HCT116 (cell line): Measurements from ENCODE around the gene KCNA2. TPM values are rescaled to one million over a fixed set of nuclear protein-coding genes. Genes with fewer than 3 reads are reported as not detected.

Experiments used
- ATAC-seq: fragments of 200-7000 bp; cut with Tn5 transposase; 2 replicates; pipeline ENCODE4 v1.9.1; 2020; ENCODE audit warnings: mild to moderate bottlenecking, moderate library complexity
- BruUV-seq: library from RNA; stranded (reverse); fragments of 400-500 nt; replicated peaks from 2 replicates; lab custom pipeline; 2021; lab: Mats Ljungman, UMichigan
- CTCF ChIA-PET: fragments of 300-600 bp; sonication (Branson Sonifier 250); formaldehyde crosslinking; loops from one replicate; lab custom pipeline; 2021; ENCODE audit warnings: antibody characterized with exemption; lab: Charles Lee
- POLR2A ChIA-PET: fragments of 300-600, 350-600 bp; sonication (Branson Sonifier 250); formaldehyde crosslinking; loops from one replicate; lab custom pipeline; 2021; ENCODE audit warnings: antibody characterized with exemption; lab: Charles Lee
- RAD21 ChIA-PET, 2 experiments: fragments of 300-600 bp; sonication (Branson Sonifier 250); formaldehyde crosslinking; loops; one replicate each; lab custom pipeline; 2023; ENCODE audit warnings: low total read pairs in 2 of 2; ENCODE audit not compliant: uncharacterized antibody in 2 of 2, unreplicated experiment in 2 of 2, low non-redundant PET in 1 of 2; lab: Charles Lee
- DNase-seq: peaks from one replicate; pipeline ENCODE4 v3.0.0-alpha.2; 2010; ENCODE audit warnings: low read depth, low spot score
- H2AFZ ChIP-seq: fragments of 200-600 bp; shearing (Covaris generic), sonication (generic); 2 replicates; pipeline ENCODE4 v1.6.1; 2017; ENCODE audit warnings: low read depth, mixed run types, mixed read lengths, antibody characterized with exemption, low read length; ENCODE audit not compliant: poor library complexity, severe bottlenecking
- H3K27ac ChIP-seq: 2 replicates; pipeline ENCODE4 v1.5.1; 2012; ENCODE audit warnings: low read depth, low read length
- H3K27me3 ChIP-seq: fragments of 200-600 bp; sonication (generic); 2 replicates; pipeline ENCODE4 v1.6.1; 2016; ENCODE audit warnings: mixed run types, low read length, mixed read lengths; ENCODE audit not compliant: insufficient read depth
- H3K36me3 ChIP-seq, 2 experiments: fragments of 200-500 bp in 1 of 2; fragments of 200-600 bp in 1 of 2; sonication (Bioruptor generic) in 1 of 2; sonication (generic) in 1 of 2; 2 replicates each; pipeline versions ENCODE4 v1.5.1 to v1.6.1; 2014 to 2016; ENCODE audit warnings: low read length in 2 of 2, inconsistent platforms in 1 of 2, mixed read lengths in 1 of 2, mixed run types in 1 of 2; ENCODE audit not compliant: insufficient read depth in 2 of 2, control insufficient read depth in 1 of 2
- H3K4me1 ChIP-seq, 2 experiments: fragments of 200-600 bp in 1 of 2; sonication (generic) in 1 of 2; 2 replicates each; pipeline versions ENCODE4 v1.5.1 to v1.6.1; 2012 to 2017; ENCODE audit warnings: low read length in 2 of 2, inconsistent platforms in 1 of 2, mild to moderate bottlenecking in 1 of 2, mixed read lengths in 1 of 2, mixed run types in 1 of 2, moderate library complexity in 1 of 2; ENCODE audit not compliant: insufficient read depth in 2 of 2, control insufficient read depth in 1 of 2
- H3K4me2 ChIP-seq: fragments of 200-600 bp; sonication (generic); 2 replicates; pipeline ENCODE4 v1.6.1; 2017; ENCODE audit warnings: mixed run types, low read length, mixed read lengths
- H3K4me3 ChIP-seq, 2 experiments: fragments of 200-600 bp in 1 of 2; sonication (generic) in 1 of 2; replicated peaks in 1 of 2; 2 replicates each; pipeline ENCODE4 v1.5.1; 2011 to 2016; ENCODE audit warnings: low read length in 2 of 2, control low read depth in 1 of 2, low read depth in 1 of 2, mild to moderate bottlenecking in 1 of 2, mixed read lengths in 1 of 2, mixed run types in 1 of 2
- H3K79me2 ChIP-seq: fragments of 200-600 bp; sonication (generic); 2 replicates; pipeline ENCODE4 v1.6.1; 2017; ENCODE audit warnings: mild to moderate bottlenecking, mixed run types, low read length, moderate library complexity, mixed read lengths; ENCODE audit not compliant: insufficient read depth
- H3K9ac ChIP-seq: fragments of 200-600 bp; sonication (generic); 2 replicates; pipeline ENCODE4 v1.6.1; 2016; ENCODE audit warnings: low read length, mixed read lengths
- H3K9me2 ChIP-seq: fragments of 200-600 bp; sonication (generic), shearing (Covaris generic); 2 replicates; pipeline ENCODE4 v1.6.1; 2017; ENCODE audit warnings: mixed run types, mild to moderate bottlenecking, moderate library complexity; ENCODE audit not compliant: insufficient read depth
- H3K9me3 ChIP-seq, 2 experiments: fragments of 200-500 bp in 1 of 2; fragments of 200-600 bp in 1 of 2; sonication (Bioruptor generic) in 1 of 2; sonication (generic) in 1 of 2; 2 replicates each; pipeline ENCODE4 v1.6.1; 2014 to 2017; ENCODE audit warnings: low read length in 2 of 2, mixed read lengths in 2 of 2, inconsistent platforms in 1 of 2, low read depth in 1 of 2, mild to moderate bottlenecking in 1 of 2, mixed run types in 1 of 2, moderate library complexity in 1 of 2; ENCODE audit not compliant: control insufficient read depth in 1 of 2, insufficient read depth in 1 of 2
- H4K20me1 ChIP-seq: fragments of 200-600 bp; sonication (generic), shearing (Covaris generic); 2 replicates; pipeline ENCODE4 v1.6.1; 2017; ENCODE audit warnings: mixed run types, mild to moderate bottlenecking, moderate library complexity; ENCODE audit not compliant: insufficient read depth
- CBX3 ChIP-seq: IDR thresholded peaks from 2 replicates; pipeline ENCODE4 v1.6.1; 2012; ENCODE audit warnings: low read depth
- CEBPB ChIP-seq: IDR thresholded peaks from 2 replicates; pipeline ENCODE4 v1.6.1; 2012; ENCODE audit warnings: low read depth
- EGR1 ChIP-seq: IDR thresholded peaks from 2 replicates; pipeline ENCODE4 v1.6.1; 2012; ENCODE audit warnings: low read depth
- ELF1 ChIP-seq: IDR thresholded peaks from 2 replicates; pipeline ENCODE4 v1.6.1; 2012; ENCODE audit warnings: low read depth, borderline replicate concordance
- EZH2 ChIP-seq: fragments of 200-600 bp; sonication (generic); IDR thresholded peaks from 2 replicates; pipeline ENCODE4 v1.6.1; 2017; ENCODE audit warnings: antibody characterized with exemption, mixed run types
- EZH2phosphoT487 ChIP-seq: fragments of 200-600 bp; IDR thresholded peaks from 2 replicates; pipeline ENCODE4 v1.6.1; 2018; ENCODE audit warnings: antibody characterized with exemption, borderline replicate concordance
- FOSL1 ChIP-seq: IDR thresholded peaks from 2 replicates; pipeline ENCODE4 v1.6.1; 2012; ENCODE audit warnings: low read depth
- JUND ChIP-seq: IDR thresholded peaks from 2 replicates; pipeline ENCODE4 v1.6.1; 2012
- POLR2A ChIP-seq: IDR thresholded peaks from 2 replicates; pipeline ENCODE4 v1.7.0; 2011; ENCODE audit warnings: borderline replicate concordance; ENCODE audit not compliant: insufficient read depth, insufficient read length; ENCODE audit errors: extremely low read depth
- POLR2AphosphoS5 ChIP-seq: IDR thresholded peaks from 2 replicates; pipeline ENCODE4 v1.6.1; 2011; ENCODE audit warnings: mild to moderate bottlenecking, low read depth, low read length, moderate library complexity
- RAD21 ChIP-seq: IDR thresholded peaks from 2 replicates; pipeline ENCODE4 v1.6.1; 2012; ENCODE audit warnings: low read depth, mild to moderate bottlenecking
- SP1 ChIP-seq: IDR thresholded peaks from 2 replicates; pipeline ENCODE4 v1.6.1; 2012; ENCODE audit warnings: low read depth
- SRF ChIP-seq: IDR thresholded peaks from 2 replicates; pipeline ENCODE4 v1.6.1; 2012; ENCODE audit warnings: low read depth
- TCF7L2 ChIP-seq: IDR thresholded peaks from 2 replicates; pipeline ENCODE4 v1.7.0; 2011; ENCODE audit warnings: borderline replicate concordance, inconsistent platforms; ENCODE audit not compliant: insufficient read depth, insufficient read length; ENCODE audit errors: extremely low read depth
- YY1 ChIP-seq: IDR thresholded peaks from 2 replicates; pipeline ENCODE4 v1.6.1; 2011; ENCODE audit warnings: low read length, low read depth, moderate library complexity, mild to moderate bottlenecking; ENCODE audit not compliant: insufficient replicate concordance; ENCODE audit errors: extremely low read depth
- ZNF274 ChIP-seq: fragments of 200-500 bp; sonication (Bioruptor generic); IDR thresholded peaks from 2 replicates; pipeline ENCODE4 v1.6.1; 2014; ENCODE audit warnings: mild to moderate bottlenecking, low read depth, low read length, inconsistent platforms
- intact Hi-C: fragments of 100-400 bp; cut with micrococcal nuclease; formaldehyde crosslinking; loops from 2 replicates; pipeline ENCODE4 v1.10.0; 2022
- total RNA-seq: library from RNA; stranded (reverse); gene quantifications from one replicate; pipeline ENCODE4 v1.2.1, GENCODE V29; 2021; ENCODE audit not compliant: unreplicated experiment
- TF ChIP-seq, protein P1 (sequence below), 3 experiments: fragments of 200-600 bp in 1 of 3; sonication (generic) in 1 of 3; IDR thresholded peaks in 2 of 3; conservative IDR thresholded peaks in 1 of 3; 2 replicates each; pipeline ENCODE4 v1.5.1; 2012 to 2017; ENCODE audit warnings: low read depth in 2 of 3, low read length in 2 of 3, antibody characterized with exemption in 1 of 3, borderline replicate concordance in 1 of 3, control low read depth in 1 of 3, mild to moderate bottlenecking in 1 of 3, mixed read lengths in 1 of 3, mixed run types in 1 of 3, moderate library complexity in 1 of 3; ENCODE audit not compliant: insufficient read depth in 1 of 3
- TF ChIP-seq, protein P2 (sequence below): IDR thresholded peaks from 2 replicates; pipeline ENCODE4 v1.6.1; 2012
- TF ChIP-seq, protein P3 (sequence below): IDR thresholded peaks from 2 replicates; pipeline ENCODE4 v1.6.1; 2012

The KCNA2 gene
- total RNA-seq, 1 experiment from 2014 or later = not detected

DNA sequence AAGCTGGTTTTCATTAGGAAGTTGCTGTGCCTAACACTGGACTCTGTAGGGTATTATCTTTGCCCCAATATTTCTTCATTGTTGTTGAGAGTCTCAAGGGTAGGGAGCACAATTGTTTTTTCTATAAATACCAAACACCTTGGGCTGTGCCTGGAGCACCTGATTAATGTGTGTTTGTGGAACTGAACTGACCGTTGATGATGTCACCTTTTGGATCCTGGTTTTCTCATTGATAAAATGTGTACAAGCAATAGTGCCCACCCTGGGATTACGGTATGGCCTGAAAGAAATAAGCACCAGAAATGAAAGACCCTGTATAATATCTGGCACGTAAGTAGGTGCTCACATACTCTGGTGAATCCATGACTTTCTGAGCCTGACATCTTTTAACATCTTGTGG lies 39.3 kb downstream of the KCNA2 start:
- BruUV-seq = no TSS peak
- Histone ChIP-seq H2AFZ (no peak overlapping the region), H3K36me3 (no peaks in the 10 kb centered on the region), H3K9me2 (no peaks in the 10 kb centered on the region), H3K4me3 (no peak overlapping the region), H4K20me1 (no peaks in the 10 kb centered on the region), H3K4me2 (no peak overlapping the region), H3K9ac (no peak overlapping the region), H3K27me3 (peaks cover 53% of the 10 kb centered on the region), H3K9me3 (no peaks in the 10 kb centered on the region), H3K79me2 (no peaks in the 10 kb centered on the region), H3K4me1 (peaks cover 0 to 6% of the 10 kb centered on the region in 2 experiments; a peak in 1 of 4 replicates), H3K27ac (no peak overlapping the region)
- ChIA-PET CTCF (no interaction called here), RAD21 (no interaction called here), POLR2A (no interaction called here)
- intact Hi-C loops = no loop called here
- DNase-seq (no peak), ATAC-seq (no peak)
- TF ChIP-seq SP1 (no peak), EZH2 (no peak), RAD21 (no peak), POLR2A (no peak), POLR2AphosphoS5 (no peak), SRF (no peak), CBX3 (no peak), EZH2phosphoT487 (no peak), TCF7L2 (no peak), CEBPB (no peak), EGR1 (no peak), FOSL1 (no peak), ZNF274 (no peak), YY1 (no peak), JUND (no peak), ELF1 (no peak)
- TF ChIP-seq, protein P1, sequence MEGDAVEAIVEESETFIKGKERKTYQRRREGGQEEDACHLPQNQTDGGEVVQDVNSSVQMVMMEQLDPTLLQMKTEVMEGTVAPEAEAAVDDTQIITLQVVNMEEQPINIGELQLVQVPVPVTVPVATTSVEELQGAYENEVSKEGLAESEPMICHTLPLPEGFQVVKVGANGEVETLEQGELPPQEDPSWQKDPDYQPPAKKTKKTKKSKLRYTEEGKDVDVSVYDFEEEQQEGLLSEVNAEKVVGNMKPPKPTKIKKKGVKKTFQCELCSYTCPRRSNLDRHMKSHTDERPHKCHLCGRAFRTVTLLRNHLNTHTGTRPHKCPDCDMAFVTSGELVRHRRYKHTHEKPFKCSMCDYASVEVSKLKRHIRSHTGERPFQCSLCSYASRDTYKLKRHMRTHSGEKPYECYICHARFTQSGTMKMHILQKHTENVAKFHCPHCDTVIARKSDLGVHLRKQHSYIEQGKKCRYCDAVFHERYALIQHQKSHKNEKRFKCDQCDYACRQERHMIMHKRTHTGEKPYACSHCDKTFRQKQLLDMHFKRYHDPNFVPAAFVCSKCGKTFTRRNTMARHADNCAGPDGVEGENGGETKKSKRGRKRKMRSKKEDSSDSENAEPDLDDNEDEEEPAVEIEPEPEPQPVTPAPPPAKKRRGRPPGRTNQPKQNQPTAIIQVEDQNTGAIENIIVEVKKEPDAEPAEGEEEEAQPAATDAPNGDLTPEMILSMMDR (IDR thresholded peaks at IDR 0.05 in 2 of 3, conservative IDR thresholded peaks at IDR 0.05 in 1 of 3; ENCODE audit: borderline replicate concordance in 1 of 3, insufficient read depth in 1 of 3, low read depth in 2 of 3, low read length in 2 of 3) = no peak
- TF ChIP-seq, protein P2, sequence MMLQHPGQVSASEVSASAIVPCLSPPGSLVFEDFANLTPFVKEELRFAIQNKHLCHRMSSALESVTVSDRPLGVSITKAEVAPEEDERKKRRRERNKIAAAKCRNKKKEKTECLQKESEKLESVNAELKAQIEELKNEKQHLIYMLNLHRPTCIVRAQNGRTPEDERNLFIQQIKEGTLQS = no peak
- TF ChIP-seq, protein P3, sequence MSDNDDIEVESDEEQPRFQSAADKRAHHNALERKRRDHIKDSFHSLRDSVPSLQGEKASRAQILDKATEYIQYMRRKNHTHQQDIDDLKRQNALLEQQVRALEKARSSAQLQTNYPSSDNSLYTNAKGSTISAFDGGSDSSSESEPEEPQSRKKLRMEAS = no peak
